ENCODE measurements around the gene NRTN.
"Not testable (repeated sequence)": the region's sequence is repeated elsewhere in the genome, so short reads cannot be mapped to it uniquely, and the experiment has no call there.

Gene NRTN

DNA sequence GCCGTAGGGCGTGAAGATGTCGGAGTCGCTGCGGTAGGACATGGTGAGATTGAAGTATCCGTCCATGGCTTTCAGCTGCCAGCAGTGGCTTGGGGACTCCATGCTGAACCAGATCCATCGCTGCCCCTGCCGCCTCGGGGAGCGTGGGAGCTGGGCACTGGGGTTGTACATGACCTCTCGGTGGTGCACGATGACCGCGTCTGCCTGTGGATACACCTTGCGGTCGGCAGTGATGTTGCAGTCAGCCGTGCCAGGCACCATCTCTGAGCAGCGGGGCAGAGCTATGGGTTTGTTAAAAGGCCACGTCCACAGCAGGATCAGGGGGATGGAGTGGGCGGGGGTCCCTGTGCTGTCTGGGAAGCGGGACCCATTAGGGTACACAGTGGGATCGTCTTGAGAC, 27.2 kb downstream of the NRTN start:
- H3K27ac ChIP-seq (ENCODE audit: low read length), result no peak overlapping the region
- H3K9me3 ChIP-seq (ENCODE audit: control insufficient read depth, low read depth, low read length), result no peaks in the 10 kb centered on the region
- no peaks in the 10 kb centered on the region for H3K36me3 ChIP-seq (ENCODE audit: control insufficient read depth, low read depth, low read length)
- H3K4me3 ChIP-seq (ENCODE audit: low read length), result no peak overlapping the region
- no peak overlapping the region for H3K9ac ChIP-seq (ENCODE audit: low read length)
- peaks cover 3% of the 10 kb centered on the region for H3K4me1 ChIP-seq (ENCODE audit: control insufficient read depth, low read depth, low read length)
- no peaks in the 10 kb centered on the region for H3K27me3 ChIP-seq (ENCODE audit: control insufficient read depth, insufficient read depth, low read length)

DNA sequence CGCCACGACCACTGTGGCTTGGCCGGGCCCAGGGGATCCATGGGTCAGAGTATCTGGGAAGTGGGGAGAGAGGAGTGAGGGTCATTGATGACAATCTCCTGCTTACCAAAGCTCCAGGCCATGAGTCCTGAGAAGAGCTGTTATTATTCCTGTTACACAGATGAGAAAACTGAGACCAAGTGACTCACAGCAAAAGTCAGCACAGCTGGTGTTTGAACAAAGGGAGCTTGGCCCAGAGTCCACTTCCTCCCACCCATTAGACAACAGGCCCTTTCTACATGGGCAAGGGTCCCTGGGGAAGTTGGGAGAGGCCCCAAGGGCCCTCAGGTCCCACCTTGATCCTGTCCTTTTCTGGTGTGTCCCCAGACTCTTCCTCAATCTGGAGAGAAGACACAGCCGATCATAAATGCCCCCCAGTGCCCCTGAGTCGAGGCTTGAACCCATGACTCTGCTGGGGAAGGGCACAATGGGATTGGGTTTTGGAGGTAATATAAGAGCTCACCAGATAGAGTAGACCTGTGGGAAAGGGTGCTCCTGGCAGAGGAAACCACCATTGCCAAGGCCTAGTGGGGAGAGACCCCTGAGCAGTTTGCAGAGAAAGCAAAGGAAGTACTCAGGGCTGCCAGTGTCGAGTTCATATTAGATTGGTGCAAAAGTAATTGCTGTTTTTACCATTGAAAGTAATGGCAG, 27.8 kb downstream of the NRTN start:
- H3K4me1 ChIP-seq (ENCODE audit: control insufficient read depth, low read depth, low read length), result peaks cover 3% of the 10 kb centered on the region

DNA sequence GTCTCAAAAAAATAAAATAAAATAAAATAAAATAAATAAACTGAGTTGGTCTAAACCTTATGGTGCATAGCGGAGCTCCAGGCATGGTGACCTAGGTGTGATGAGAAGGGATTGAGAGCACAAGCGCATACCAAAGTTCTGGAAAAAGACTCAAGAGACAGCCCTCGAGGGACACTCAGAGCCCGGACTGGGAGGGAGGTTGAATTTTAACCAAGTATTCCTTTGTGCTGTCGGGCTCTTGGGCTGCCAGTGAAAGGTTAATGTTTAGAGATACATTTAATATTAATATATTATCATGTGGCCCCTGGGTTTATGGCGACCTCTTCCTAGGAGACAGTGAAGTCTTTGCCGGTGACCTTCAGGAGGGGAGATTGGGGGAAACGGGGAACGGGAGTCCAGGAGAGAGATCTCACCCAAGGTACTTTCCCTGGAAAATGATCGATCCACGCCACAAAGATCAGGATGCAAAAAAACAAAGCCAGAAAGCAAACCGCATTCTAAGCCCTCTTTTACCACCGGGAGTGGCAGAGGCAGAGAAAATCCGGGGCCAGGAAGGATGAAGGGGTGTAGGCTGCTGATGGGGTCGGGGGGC, 33.0 kb downstream of the NRTN start:
- H3K9me3 ChIP-seq (ENCODE audit: control insufficient read depth, low read depth, low read length), result no peaks in the 10 kb centered on the region
- no peaks in the 10 kb centered on the region for H3K4me1 ChIP-seq (ENCODE audit: control insufficient read depth, low read depth, low read length)
- no peaks in the 10 kb centered on the region for H3K27me3 ChIP-seq (ENCODE audit: control insufficient read depth, insufficient read depth, low read length)
- H3K27ac ChIP-seq (ENCODE audit: low read length), result no peak overlapping the region
- H3K36me3 ChIP-seq (ENCODE audit: control insufficient read depth, low read depth, low read length), result no peaks in the 10 kb centered on the region
- H3K4me3 ChIP-seq (ENCODE audit: low read length), result no peak overlapping the region
- no peak overlapping the region for H3K9ac ChIP-seq (ENCODE audit: low read length)

More for the DNA sequence above, 27.8 kb downstream of the NRTN start:
- no peaks in the 10 kb centered on the region for H3K36me3 ChIP-seq (ENCODE audit: control insufficient read depth, low read depth, low read length)
- H3K4me3 ChIP-seq (ENCODE audit: low read length), result no peak overlapping the region
- no peaks in the 10 kb centered on the region for H3K27me3 ChIP-seq (ENCODE audit: control insufficient read depth, insufficient read depth, low read length)
- no peak overlapping the region for H3K9ac ChIP-seq (ENCODE audit: low read length)
- no peak overlapping the region for H3K27ac ChIP-seq (ENCODE audit: low read length)
- no peaks in the 10 kb centered on the region for H3K9me3 ChIP-seq (ENCODE audit: control insufficient read depth, low read depth, low read length)

DNA sequence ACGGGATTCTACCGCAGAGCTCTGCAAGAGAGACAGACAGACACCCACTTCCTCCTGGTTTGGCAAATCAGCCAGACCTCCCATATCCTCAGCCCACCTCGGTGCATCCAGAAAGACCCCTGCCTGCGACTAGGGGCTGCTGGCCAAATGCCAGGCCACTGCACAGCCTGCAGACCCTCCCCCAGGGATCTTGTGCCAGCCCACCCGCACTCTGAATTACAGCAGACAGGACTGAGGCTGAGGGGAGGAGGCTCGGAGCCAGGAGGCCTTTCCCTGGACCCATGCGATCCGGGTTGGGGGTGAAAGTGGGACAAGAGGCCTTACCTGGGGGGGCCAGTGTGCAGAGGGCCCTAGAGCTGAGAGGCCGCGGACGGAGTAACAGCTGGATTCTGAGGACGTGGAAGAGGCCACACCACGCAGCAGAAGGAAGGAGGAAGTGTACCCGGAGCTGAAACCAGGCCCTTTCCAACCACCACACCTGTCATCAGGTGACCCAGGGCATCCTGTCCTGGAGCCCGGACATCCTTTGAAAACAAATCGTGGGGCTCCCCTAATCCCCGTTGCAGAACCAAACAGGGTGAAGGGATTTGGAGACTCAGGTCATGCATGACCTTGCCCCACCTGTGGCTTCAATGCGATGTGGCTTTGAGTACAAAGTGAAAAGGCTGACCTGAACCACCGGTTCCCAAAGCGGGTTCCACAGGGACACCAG, 33.6 kb downstream of the NRTN start:
- H3K27ac ChIP-seq (ENCODE audit: low read length), result no peak overlapping the region
- H3K27me3 ChIP-seq (ENCODE audit: control insufficient read depth, insufficient read depth, low read length), result no peaks in the 10 kb centered on the region
- H3K36me3 ChIP-seq (ENCODE audit: control insufficient read depth, low read depth, low read length), result no peaks in the 10 kb centered on the region
- no peaks in the 10 kb centered on the region for H3K4me1 ChIP-seq (ENCODE audit: control insufficient read depth, low read depth, low read length)
- H3K9me3 ChIP-seq (ENCODE audit: control insufficient read depth, low read depth, low read length), result no peaks in the 10 kb centered on the region
- no peak overlapping the region for H3K4me3 ChIP-seq (ENCODE audit: low read length)
- H3K9ac ChIP-seq (ENCODE audit: low read length), result no peak overlapping the region

DNA sequence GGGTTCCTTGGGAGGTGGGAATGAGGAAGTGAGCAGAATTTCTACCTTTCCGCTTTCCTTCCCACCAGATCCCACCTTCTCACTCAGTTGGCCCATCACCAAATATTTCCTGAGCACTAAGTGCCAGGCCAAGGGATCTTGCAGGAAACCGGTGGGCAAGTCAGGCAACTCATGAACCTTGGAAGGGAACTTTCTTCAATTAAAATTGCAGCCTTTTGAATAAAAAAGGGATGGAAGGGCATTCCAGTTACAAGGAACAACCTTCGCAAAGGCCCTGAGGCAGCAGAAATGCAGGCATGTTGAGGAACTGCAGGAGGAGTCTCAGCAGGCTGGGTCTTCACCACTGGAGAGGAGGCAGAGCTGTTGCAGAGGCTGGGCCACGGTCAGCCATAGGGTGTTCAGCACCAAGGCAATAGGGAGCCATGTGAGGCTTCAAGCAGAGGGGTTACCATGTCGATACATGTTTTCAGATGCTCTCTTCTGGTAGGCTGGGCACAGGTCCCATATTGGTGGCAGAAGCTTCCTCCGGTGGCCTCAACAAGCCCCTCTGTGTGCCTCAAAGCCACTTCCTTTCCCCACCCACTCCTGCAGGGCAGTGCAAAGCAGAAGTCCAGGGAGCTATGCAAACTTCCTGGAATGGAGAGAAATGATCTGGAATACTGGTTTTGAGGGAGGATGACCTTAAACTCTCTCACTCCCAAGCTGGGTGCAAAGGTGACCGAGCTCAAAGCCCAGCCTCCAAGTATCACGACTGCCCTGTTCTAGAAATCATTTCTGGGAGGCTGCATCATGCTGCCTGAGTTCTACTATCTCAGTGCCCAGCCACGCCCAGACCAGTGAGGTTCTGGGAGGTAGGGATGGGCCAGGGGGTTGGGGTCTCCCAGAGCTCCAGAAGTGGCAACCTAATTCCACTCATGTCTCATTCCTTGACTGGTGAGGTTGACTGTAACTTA, 34.5 kb downstream of the NRTN start, which contains the start of gene FUT6:
FUT6 (minus strand) TSS at position 638 of the 953 bp plus-strand sequence. CDS start 7,135 bp downstream, outside the sequence.
- H3K27me3 ChIP-seq (ENCODE audit: control insufficient read depth, insufficient read depth, low read length), result no peaks in the 10 kb centered on the region
- H3K9ac ChIP-seq (ENCODE audit: low read length), result no peak within 1 kb of the TSS
- H3K27ac ChIP-seq (ENCODE audit: low read length), result no peak within 1 kb of the TSS
- H3K4me3 ChIP-seq (ENCODE audit: low read length), result no peak within 1 kb of the TSS
- H3K36me3 ChIP-seq (ENCODE audit: control insufficient read depth, low read depth, low read length), result no peaks in the 10 kb centered on the region
- no peaks in the 10 kb centered on the region for H3K9me3 ChIP-seq (ENCODE audit: control insufficient read depth, low read depth, low read length)
- H3K4me1 ChIP-seq (ENCODE audit: control insufficient read depth, low read depth, low read length), result no peaks in the 10 kb centered on the region

DNA sequence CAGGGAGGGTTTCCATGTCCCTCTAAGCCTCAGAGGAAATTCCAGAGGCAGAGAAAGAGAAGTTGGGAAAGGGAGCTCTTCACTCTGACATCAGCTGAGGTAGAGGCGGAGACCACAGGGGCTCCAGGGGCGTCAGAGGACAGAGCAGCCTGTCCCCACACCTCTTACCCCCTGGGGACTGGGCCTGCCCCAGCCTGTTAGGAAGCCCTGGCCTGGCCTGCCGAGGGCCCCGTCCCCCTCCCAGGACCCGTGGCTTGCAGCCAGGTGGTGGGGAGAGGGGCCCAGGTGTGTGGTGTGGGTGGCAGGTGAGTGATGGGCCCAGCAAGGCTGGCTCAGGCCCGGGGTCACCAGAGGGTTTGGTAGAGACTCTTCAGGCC, 36.9 kb downstream of the NRTN start:
- not testable (repeated sequence) for H3K9me3 ChIP-seq (ENCODE audit: control insufficient read depth, low read depth, low read length); H3K4me1 ChIP-seq (ENCODE audit: control insufficient read depth, low read depth, low read length); H3K9ac ChIP-seq (ENCODE audit: low read length); H3K27ac ChIP-seq (ENCODE audit: low read length); H3K4me3 ChIP-seq (ENCODE audit: low read length); H3K36me3 ChIP-seq (ENCODE audit: control insufficient read depth, low read depth, low read length); H3K27me3 ChIP-seq (ENCODE audit: control insufficient read depth, insufficient read depth, low read length)

DNA sequence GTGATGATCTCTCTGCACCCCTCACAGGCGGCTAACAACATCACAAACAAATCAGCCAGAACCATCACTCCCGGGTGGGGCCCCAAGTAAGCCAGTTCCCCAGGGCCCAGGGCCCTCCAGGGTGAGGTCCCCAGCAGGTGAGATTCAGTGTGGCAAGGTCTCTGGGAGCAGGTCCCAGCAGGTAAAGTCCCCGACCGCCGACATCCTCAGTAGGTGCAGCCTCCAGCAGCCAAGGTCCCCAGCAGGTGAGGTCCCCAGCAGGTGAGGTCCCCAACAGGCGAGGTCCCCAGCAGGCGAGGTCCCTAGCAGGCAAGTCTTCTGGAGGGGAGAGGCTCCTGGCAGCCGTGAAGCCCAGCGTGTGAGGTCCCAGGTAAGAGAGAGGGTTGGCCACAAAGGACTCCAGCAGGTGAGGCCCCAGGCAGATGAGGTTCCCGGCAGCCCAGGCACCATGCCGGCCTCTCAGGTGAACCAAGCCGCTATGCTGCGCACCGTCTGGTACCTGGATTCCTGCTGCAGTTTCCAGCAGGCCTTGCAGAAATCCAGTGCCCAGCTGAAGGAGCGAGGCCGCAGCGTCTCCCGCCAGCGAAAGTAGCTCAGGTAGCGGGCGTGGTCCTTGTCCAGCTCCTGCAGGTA, 38.5 kb downstream of the NRTN start:
- no peaks in the 10 kb centered on the region for H3K36me3 ChIP-seq (ENCODE audit: control insufficient read depth, low read depth, low read length)
- H3K9ac ChIP-seq (ENCODE audit: low read length), result no peak overlapping the region
- H3K9me3 ChIP-seq (ENCODE audit: control insufficient read depth, low read depth, low read length), result no peaks in the 10 kb centered on the region
- H3K27ac ChIP-seq (ENCODE audit: low read length), result no peak overlapping the region
- no peaks in the 10 kb centered on the region for H3K4me1 ChIP-seq (ENCODE audit: control insufficient read depth, low read depth, low read length)
- no peaks in the 10 kb centered on the region for H3K27me3 ChIP-seq (ENCODE audit: control insufficient read depth, insufficient read depth, low read length)
- H3K4me3 ChIP-seq (ENCODE audit: low read length), result no peak overlapping the region

DNA sequence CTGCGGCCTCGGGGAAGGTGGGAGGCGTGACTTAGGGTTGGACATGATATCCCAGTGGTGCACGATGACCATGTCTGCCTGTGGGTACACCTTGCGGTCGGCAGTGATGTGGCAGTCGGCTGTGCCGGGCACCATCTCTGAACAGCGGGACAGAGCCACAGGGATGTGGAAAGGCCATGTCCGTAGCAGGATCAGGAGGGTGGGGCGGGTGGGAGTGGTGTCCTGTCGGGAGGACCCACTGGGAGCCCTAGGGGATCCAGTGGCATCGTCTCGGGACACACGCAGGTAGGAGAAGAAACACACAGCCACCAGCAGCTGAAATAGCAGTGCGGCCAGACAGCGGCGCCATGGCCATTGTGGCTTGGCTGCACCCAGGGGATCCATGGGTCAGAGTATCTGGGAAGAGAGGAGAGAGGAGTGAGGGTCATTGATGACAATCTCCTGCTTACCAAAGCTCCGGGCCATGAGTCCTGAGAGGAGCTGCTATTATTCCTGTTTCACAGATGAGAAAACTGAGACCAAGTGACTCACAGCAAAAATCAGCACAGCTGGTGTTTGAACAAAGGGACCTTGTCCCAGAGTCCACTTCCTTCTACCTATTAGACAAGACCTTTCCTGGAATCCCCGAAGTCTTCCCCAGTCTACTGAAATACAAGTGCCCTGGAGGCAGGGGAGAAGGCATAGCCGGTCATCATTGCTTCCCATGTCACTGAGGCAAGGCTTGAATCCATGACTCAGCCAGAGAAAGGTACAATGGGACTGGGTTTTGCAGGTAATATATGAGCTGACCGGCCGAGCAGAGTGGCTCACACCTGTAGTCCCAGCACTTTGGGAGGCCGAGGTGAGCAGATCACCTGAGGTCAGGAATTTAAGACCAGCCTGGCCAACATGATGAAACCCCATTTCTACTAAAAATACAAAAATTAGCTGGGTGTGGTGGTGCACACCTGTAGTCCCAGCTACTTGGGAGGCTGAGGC, 39.9 kb downstream of the NRTN start:
- no peak overlapping the region for H3K27ac ChIP-seq (ENCODE audit: low read length)
- no peaks in the 10 kb centered on the region for H3K36me3 ChIP-seq (ENCODE audit: control insufficient read depth, low read depth, low read length)
- no peak overlapping the region for H3K4me3 ChIP-seq (ENCODE audit: low read length)
- no peaks in the 10 kb centered on the region for H3K27me3 ChIP-seq (ENCODE audit: control insufficient read depth, insufficient read depth, low read length)
- no peaks in the 10 kb centered on the region for H3K4me1 ChIP-seq (ENCODE audit: control insufficient read depth, low read depth, low read length)
- no peaks in the 10 kb centered on the region for H3K9me3 ChIP-seq (ENCODE audit: control insufficient read depth, low read depth, low read length)
- H3K9ac ChIP-seq (ENCODE audit: low read length), result no peak overlapping the region

DNA sequence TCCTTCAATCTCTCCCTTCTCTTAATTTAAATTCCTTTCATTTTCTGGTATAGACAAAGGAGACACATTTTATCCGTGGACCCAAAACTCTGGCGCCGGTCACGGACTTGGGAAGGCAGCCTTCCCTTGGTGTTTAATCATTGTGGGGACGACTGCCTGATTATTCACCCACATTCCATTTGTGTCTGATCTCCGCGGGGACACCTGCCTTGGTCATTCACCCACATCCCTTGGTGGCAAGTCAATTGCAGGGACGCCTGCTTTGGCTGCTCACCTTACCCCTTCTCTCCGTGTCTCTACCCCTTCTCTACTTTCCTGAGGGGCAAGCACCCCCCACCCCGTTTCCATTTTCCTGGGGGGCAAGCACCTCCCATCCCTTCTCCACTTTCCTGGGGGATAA, 43.0 kb downstream of the NRTN start:
- not testable (repeated sequence) for H3K9me3 ChIP-seq (ENCODE audit: control insufficient read depth, low read depth, low read length); H3K4me3 ChIP-seq (ENCODE audit: low read length); H3K9ac ChIP-seq (ENCODE audit: low read length); H3K36me3 ChIP-seq (ENCODE audit: control insufficient read depth, low read depth, low read length); H3K4me1 ChIP-seq (ENCODE audit: control insufficient read depth, low read depth, low read length); H3K27ac ChIP-seq (ENCODE audit: low read length); H3K27me3 ChIP-seq (ENCODE audit: control insufficient read depth, insufficient read depth, low read length)

DNA sequence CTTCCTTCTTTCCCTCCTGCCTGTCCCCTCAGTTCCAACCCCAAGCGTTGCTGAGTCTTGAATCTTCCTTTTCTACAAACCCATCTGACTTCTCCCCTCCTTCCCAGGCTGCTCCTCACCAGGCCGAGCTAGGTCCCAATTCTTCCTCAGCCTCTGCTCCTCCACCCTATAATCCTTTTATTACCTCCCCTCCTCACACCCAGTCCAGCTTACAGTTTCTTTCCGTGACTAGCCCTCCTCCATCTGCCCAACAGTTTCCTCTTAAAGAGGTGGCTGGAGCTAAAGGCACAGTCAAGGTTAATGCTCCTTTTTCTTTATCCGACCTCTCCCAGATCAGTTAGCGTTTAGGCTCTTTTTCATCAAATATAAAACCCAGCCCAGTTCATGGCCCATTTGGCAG, 43.8 kb downstream of the NRTN start:
- H3K4me1 ChIP-seq (ENCODE audit: control insufficient read depth, low read depth, low read length); H3K27ac ChIP-seq (ENCODE audit: low read length); H3K9ac ChIP-seq (ENCODE audit: low read length); H3K36me3 ChIP-seq (ENCODE audit: control insufficient read depth, low read depth, low read length); H3K27me3 ChIP-seq (ENCODE audit: control insufficient read depth, insufficient read depth, low read length); H3K4me3 ChIP-seq (ENCODE audit: low read length); H3K9me3 ChIP-seq (ENCODE audit: control insufficient read depth, low read depth, low read length): not testable (repeated sequence)

All from iPS-18a (cell line).